Upper lobe of left lung (tissue), 4 donors: ENCODE results near the gene DVL3.

Experiments used
- CTCF ChIP-seq, 6 experiments: fragments of 450-650 bp in 4 of 6; fragments of 200-600 bp in 2 of 6; sonication (generic) in 2 of 6; IDR thresholded peaks; one replicate each; pipeline ENCODE4 v1.5.1; 2016 to 2019; ENCODE audit warnings: antibody characterized with exemption in 6 of 6
- EP300 ChIP-seq, 4 donors: sonication (generic); formaldehyde crosslinking; IDR thresholded peaks; one replicate each; pipeline ENCODE4 v1.5.1; 2017; ENCODE audit warnings: antibody characterized with exemption in 4 of 4, control low read depth in 2 of 4
- POLR2A ChIP-seq, 4 donors: fragments of 450-650 bp; IDR thresholded peaks; one replicate each; pipeline ENCODE4 v1.5.1; 2016 to 2017; ENCODE audit warnings: antibody characterized with exemption in 4 of 4, mild to moderate bottlenecking in 2 of 4
- POLR2AphosphoS5 ChIP-seq, 2 donors: sonication (generic); formaldehyde crosslinking; IDR thresholded peaks; one replicate each; pipeline ENCODE4 v1.5.1; 2017; ENCODE audit warnings: antibody characterized with exemption in 2 of 2

GRCh38 chr3:184110316-184110725 is 44.9 kb upstream of the DVL3 start:
- no peak for TF ChIP-seq POLR2A (IDR thresholded peaks at IDR 0.05)
- no peak for TF ChIP-seq CTCF (IDR thresholded peaks at IDR 0.05)
- no peak for TF ChIP-seq POLR2AphosphoS5 (IDR thresholded peaks at IDR 0.05)
- no peak for TF ChIP-seq EP300 (IDR thresholded peaks at IDR 0.05)
